ENCODE results near the gene SPEM3. TPM values are rescaled to one million over a fixed set of nuclear protein-coding genes. Genes with fewer than 3 reads are reported as not detected.

The SPEM3 gene
- total and polyA plus RNA-seq, 2 of the 13 experiments (the other 11 are each of a cell fraction or from before 2014, with no cell fraction given): not detected

DNA sequence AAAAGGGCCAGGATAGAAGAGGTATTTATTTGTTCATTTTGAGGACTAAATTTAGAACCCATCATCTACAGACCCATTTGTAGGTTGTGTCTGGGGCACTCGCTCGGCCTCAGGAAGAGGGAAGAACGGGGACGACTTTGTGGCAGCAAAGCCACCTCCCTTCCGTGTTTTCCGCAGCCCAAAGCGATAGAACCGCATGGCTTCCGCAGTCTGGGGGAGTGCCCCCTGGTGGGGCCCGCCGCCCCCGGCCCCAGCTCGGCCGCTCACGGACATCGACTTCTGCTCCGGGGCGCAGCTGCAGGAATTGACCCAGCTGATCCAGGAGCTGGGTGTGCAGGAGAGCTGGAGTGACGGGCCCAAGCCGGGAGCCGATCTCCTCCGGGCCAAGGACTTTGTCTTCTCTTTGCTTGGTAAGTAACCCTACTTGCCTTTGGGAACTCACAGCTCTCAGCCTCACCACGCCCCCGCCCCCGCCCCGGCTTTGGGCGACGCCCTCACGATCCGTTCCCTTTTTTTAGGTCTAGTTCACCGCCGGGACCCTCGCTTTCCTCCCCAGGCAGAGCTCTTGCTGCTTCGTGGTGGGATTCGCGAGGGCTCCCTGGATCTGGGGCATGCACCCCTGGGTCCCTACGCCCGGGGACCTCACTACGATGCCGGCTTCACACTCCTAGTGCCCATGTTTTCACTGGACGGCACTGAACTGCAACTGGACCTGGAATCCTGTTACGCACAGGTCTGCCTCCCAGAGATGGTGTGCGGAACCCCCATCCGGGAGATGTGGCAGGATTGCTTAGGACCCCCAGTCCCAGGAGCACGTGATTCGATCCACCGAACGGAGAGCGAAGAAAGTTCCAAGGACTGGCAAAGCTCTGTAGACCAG, 7.3 kb downstream of the SPEM3 start (continued):
- TF ChIP-seq, protein P1, sequence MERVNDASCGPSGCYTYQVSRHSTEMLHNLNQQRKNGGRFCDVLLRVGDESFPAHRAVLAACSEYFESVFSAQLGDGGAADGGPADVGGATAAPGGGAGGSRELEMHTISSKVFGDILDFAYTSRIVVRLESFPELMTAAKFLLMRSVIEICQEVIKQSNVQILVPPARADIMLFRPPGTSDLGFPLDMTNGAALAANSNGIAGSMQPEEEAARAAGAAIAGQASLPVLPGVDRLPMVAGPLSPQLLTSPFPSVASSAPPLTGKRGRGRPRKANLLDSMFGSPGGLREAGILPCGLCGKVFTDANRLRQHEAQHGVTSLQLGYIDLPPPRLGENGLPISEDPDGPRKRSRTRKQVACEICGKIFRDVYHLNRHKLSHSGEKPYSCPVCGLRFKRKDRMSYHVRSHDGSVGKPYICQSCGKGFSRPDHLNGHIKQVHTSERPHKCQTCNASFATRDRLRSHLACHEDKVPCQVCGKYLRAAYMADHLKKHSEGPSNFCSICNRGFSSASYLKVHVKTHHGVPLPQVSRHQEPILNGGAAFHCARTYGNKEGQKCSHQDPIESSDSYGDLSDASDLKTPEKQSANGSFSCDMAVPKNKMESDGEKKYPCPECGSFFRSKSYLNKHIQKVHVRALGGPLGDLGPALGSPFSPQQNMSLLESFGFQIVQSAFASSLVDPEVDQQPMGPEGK (CRISPR knock-in tag; IDR thresholded peaks at IDR 0.05): peak; percentile 68; the same call in 1 of the 2 replicates
- TF ChIP-seq CBFB (CRISPR knock-in tag; IDR thresholded peaks at IDR 0.05): no peak
- no peak for TF ChIP-seq MED13 (CRISPR knock-in tag; IDR thresholded peaks at IDR 0.05)
- peak; percentile 50; the same call in 1 of the 2 replicates for TF ChIP-seq ZSCAN31 (CRISPR knock-in tag; IDR thresholded peaks at IDR 0.05; ENCODE audit: low read depth)
- TF ChIP-seq ZFP62 (CRISPR knock-in tag; IDR thresholded peaks at IDR 0.05): no peak
- TF ChIP-seq KDM5B (CRISPR knock-in tag; IDR thresholded peaks at IDR 0.05; ENCODE audit: borderline replicate concordance): peak; percentile 27; the same call in 1 of the 2 replicates
- TF ChIP-seq, protein P2, sequence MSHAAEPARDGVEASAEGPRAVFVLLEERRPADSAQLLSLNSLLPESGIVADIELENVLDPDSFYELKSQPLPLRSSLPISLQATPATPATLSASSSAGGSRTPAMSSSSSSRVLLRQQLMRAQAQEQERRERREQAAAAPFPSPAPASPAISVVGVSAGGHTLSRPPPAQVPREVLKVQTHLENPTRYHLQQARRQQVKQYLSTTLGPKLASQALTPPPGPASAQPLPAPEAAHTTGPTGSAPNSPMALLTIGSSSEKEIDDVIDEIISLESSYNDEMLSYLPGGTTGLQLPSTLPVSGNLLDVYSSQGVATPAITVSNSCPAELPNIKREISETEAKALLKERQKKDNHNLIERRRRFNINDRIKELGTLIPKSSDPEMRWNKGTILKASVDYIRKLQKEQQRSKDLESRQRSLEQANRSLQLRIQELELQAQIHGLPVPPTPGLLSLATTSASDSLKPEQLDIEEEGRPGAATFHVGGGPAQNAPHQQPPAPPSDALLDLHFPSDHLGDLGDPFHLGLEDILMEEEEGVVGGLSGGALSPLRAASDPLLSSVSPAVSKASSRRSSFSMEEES (CRISPR knock-in tag; IDR thresholded peaks at IDR 0.05): no peak
- peak; percentile 60; the same call in 1 of the 2 replicates for TF ChIP-seq ZNF891 (CRISPR knock-in tag; IDR thresholded peaks at IDR 0.05)
- TF ChIP-seq TMF1 (CRISPR knock-in tag; IDR thresholded peaks at IDR 0.05; ENCODE audit: low read depth): no peak
- TF ChIP-seq SMC3 (IDR thresholded peaks at IDR 0.05; ENCODE audit: low read length): no peak
- TF ChIP-seq EEA1 (CRISPR knock-in tag; IDR thresholded peaks at IDR 0.05; ENCODE audit: borderline replicate concordance): no peak
- no peak for TF ChIP-seq ARID2 (CRISPR knock-in tag; IDR thresholded peaks at IDR 0.05; ENCODE audit: borderline replicate concordance)
- TF ChIP-seq RAD21 (CRISPR knock-in tag; IDR thresholded peaks at IDR 0.05): no peak
- no peak for TF ChIP-seq ZNF724P (CRISPR knock-in tag; IDR thresholded peaks at IDR 0.05; ENCODE audit: borderline replicate concordance)
- TF ChIP-seq, protein P3, sequence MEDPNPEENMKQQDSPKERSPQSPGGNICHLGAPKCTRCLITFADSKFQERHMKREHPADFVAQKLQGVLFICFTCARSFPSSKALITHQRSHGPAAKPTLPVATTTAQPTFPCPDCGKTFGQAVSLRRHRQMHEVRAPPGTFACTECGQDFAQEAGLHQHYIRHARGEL (CRISPR knock-in tag; IDR thresholded peaks at IDR 0.05): no peak
- no peak for TF ChIP-seq ZNF781 (CRISPR knock-in tag; IDR thresholded peaks at IDR 0.05; ENCODE audit: borderline replicate concordance, not compliant biosample characterization)
- TF ChIP-seq NR2F6 (IDR thresholded peaks at IDR 0.05): no peak
- TF ChIP-seq NR2F6 (CRISPR knock-in tag; IDR thresholded peaks at IDR 0.05): no peak
- TF ChIP-seq ZMAT3 (CRISPR knock-in tag; conservative IDR thresholded peaks at IDR 0.05): 0 out of 2 replicates have a peak, but pooled peaks have one; percentile 52
- TF ChIP-seq HOXD1 (CRISPR knock-in tag; IDR thresholded peaks at IDR 0.05): 0 out of 2 replicates have a peak, but pooled peaks have one; percentile 7
- TF ChIP-seq ZNF432 (CRISPR knock-in tag; IDR thresholded peaks at IDR 0.05; ENCODE audit: borderline replicate concordance): no peak
- no peak for TF ChIP-seq SYNCRIP (IDR thresholded peaks at IDR 0.05; ENCODE audit: insufficient read depth, low read depth, low read length)
- TF ChIP-seq ZNF510 (CRISPR knock-in tag; IDR thresholded peaks at IDR 0.05; ENCODE audit: low read depth): no peak
- TF ChIP-seq MBD4 (IDR thresholded peaks at IDR 0.05; ENCODE audit: borderline replicate concordance, low read length): no peak
- TF ChIP-seq ZNF83 (CRISPR knock-in tag; IDR thresholded peaks at IDR 0.05; ENCODE audit: borderline replicate concordance): no peak
- TF ChIP-seq, protein P4, sequence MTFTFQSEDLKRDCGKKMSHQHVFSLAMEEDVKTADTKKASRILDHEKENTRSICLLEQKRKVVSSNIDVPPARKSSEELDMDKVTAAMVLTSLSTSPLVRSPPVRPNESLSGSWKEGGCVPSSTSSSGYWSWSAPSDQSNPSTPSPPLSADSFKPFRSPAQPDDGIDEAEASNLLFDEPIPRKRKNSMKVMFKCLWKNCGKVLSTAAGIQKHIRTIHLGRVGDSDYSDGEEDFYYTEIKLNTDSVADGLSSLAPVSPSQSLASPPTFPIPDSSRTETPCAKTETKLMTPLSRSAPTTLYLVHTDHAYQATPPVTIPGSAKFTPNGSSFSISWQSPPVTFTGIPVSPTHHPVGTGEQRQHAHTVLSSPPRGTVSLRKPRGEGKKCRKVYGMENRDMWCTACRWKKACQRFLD (CRISPR knock-in tag; IDR thresholded peaks at IDR 0.05; ENCODE audit: borderline replicate concordance): no peak
- TF ChIP-seq SNAI1 (CRISPR knock-in tag; IDR thresholded peaks at IDR 0.05; ENCODE audit: borderline replicate concordance): no peak

Data from HepG2 (cell line).